ENCODE data around the gene IP6K3.

IP6K3 gene

DNA sequence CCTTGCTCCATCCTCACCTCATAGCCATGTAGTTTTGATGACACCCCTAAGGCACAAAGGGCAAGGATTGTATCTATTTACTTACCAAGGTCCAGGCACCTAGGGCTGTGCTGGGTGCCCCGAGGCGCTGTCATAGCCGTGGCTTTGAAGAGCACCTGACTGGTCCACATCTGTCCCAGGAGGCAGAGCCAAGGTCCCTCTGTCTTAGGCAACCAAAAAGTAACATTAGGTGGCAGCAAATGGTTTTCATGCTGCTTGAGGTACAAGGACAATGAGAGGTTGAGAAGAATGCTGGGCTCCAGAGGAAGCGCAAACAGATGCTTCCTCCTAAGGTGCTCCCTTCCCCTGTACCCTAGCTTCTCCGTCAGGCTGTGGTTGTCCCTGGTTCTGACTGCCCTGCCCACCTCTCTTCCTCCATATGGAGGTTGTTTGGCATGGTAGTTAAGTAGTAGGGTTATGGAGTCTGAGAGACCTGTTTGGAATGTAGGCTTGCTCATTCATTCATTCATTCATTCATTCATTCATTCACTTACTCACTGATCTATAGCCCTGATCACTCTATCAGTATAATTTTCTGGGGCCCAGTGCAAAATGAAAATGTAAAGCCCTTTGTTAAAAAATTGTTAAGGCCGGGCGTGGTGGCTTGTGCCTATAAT is 32.2 kb downstream of the IP6K3 start:
- no peak for DNase-seq (ENCODE audit: low spot score)
- Histone ChIP-seq H3K4me3 (no peak overlapping the region), H3K27ac (no peak overlapping the region)
- TF ChIP-seq, protein P1, sequence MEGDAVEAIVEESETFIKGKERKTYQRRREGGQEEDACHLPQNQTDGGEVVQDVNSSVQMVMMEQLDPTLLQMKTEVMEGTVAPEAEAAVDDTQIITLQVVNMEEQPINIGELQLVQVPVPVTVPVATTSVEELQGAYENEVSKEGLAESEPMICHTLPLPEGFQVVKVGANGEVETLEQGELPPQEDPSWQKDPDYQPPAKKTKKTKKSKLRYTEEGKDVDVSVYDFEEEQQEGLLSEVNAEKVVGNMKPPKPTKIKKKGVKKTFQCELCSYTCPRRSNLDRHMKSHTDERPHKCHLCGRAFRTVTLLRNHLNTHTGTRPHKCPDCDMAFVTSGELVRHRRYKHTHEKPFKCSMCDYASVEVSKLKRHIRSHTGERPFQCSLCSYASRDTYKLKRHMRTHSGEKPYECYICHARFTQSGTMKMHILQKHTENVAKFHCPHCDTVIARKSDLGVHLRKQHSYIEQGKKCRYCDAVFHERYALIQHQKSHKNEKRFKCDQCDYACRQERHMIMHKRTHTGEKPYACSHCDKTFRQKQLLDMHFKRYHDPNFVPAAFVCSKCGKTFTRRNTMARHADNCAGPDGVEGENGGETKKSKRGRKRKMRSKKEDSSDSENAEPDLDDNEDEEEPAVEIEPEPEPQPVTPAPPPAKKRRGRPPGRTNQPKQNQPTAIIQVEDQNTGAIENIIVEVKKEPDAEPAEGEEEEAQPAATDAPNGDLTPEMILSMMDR (IDR thresholded peaks at IDR 0.05) = no peak

DNA sequence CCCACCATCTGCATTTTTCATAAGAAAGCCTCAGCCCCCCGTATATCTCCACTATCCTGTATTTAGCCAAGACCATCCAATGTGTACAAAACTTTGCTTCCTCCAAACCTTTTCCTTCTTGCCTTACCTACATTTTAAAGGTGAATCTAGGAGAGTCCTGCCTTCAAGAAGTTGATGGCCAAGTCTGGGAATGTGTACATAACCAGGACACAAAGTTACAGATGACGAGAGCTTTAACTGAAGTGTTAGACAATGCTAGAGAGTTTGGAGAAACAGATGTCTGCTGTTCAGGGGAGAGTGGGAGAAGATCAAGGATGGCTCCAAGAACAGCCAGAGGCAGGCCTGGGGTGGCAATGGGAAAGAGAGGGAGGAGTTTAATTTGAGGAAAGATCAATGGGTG is 32.9 kb downstream of the IP6K3 start:
- no peak overlapping the region for H3K4me3 ChIP-seq
- DNase-seq (ENCODE audit: low spot score) = no peak
- H3K27ac ChIP-seq = no peak overlapping the region
- TF ChIP-seq, protein P1 (IDR thresholded peaks at IDR 0.05) = no peak

DNA sequence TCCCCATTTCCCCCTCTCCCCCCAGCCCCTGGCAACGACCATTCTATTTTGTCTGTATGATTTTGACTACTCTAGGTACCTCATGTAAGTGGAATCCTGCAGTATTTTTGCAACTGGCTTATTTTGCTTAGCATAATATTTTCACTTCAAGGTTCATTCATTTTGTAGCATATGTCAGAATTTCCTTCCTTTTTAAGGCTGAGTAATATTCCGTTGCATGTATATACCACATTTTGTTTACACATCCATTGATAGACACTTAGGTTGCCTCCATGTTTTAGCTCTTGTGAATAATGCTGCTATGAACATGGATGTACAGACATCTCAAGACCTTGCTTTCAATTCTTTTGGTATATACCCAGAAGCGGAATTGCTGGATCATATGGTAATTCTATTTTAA is 33.8 kb downstream of the IP6K3 start:
- Histone ChIP-seq H3K27ac (no peak overlapping the region), H3K4me3 (no peak overlapping the region)
- no peak for DNase-seq (ENCODE audit: low spot score)
- TF ChIP-seq, protein P1 (IDR thresholded peaks at IDR 0.05) = no peak

DNA sequence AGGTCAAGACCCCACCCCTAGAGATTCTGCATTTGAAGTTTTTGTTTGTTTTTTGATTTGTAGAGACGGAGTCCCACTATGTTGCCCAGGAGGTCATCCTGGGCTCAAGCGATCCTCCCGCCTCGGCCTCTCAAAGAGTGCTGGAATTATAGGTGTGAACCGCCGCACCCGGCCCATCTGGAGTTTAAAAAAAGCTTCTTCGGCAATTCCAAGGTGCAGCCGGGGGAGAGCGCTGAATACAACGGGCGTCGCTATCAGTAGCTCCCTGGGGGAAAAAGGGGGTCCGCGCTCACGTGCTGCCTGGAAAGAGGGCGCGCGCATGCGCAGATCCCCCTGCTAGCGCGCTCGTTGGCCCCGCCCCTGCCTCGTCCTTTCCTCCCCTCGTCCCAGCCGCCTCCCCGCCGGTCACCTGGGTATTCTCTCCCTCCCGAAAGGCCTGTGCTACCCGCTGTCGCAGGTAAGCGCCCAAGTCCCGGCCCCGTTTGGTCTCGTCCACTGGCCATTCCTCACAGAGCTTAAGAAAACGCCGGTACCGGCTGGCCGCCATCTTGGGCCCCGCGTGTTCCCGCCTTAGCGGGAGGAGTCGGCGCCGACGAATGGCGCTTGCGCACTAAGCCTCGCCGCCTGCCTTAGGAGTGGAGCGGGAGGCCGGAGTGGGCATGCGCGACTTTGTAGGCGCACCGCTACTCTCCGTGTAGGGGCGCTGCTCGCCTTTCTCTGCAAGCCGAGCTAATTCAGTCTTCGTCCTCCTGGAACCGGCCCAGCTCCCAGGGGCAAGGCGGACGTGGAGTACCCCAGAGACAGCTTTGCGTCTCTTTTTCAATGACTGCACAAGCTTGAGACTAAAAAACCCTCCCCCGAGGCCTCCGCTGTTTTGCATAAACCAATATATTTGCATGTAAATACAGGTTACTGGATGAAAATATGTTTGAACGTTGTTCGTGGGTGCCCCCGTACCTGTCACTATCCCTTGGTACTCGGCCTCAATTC is 35.3 kb downstream of the IP6K3 start, which contains the start of gene UQCC2:
Gene UQCC2, minus strand, starts transcription at position 561 of the 990 bp plus-strand sequence. Its CDS starts 14 bp downstream, at position 547.
- TF ChIP-seq, protein P1 (IDR thresholded peaks at IDR 0.05) = peak; percentile 32
- DNase-seq (ENCODE audit: low spot score) = peak; percentile 95
- peak within 1 kb of the TSS; percentile 71 for H3K4me3 ChIP-seq
- peak within 1 kb of the TSS; percentile 72 to 87 for H3K27ac ChIP-seq

DNA sequence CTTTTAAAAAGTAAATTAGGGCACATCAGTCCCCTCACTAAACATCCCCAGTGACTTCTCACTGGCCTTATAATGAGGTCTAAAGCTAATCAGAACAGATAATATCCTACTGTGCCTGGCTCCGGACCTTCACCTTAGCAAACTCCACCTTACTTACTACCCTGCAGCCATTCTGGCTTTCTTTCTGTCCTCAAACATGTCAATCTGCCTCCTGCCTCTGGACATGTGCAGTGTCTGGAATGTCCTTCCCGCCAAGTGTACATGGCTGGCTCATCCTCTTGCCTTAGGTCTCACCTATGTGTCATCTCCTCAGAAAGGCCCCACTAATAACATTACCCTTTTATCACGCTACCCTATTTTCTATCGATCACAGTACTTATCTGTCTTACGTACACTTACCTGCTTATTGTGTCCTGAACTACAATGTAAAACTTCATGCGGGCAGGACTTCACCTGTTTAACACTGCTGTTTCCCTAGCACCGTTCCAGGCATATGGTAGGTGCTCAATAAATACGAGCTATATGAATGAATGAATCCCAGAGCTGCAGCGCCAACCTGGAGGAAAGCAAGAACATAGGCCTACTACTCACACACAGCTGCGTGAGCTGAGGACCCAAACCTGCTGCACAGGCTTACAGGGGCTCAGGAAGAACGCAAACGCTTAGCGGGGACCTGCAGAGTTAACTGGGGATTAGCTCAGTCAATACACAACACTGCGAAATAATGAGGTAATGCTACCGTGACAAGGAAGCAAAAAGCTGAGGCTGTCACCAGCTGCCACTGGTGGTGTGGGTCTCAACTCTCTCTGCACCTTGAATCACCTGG is 36.2 kb downstream of the IP6K3 start:
- no peak overlapping the region for H3K27ac ChIP-seq
- H3K4me3 ChIP-seq = peak overlapping the region; percentile 71
- TF ChIP-seq, protein P1 (IDR thresholded peaks at IDR 0.05) = no peak
- no peak for DNase-seq (ENCODE audit: low spot score)

DNA sequence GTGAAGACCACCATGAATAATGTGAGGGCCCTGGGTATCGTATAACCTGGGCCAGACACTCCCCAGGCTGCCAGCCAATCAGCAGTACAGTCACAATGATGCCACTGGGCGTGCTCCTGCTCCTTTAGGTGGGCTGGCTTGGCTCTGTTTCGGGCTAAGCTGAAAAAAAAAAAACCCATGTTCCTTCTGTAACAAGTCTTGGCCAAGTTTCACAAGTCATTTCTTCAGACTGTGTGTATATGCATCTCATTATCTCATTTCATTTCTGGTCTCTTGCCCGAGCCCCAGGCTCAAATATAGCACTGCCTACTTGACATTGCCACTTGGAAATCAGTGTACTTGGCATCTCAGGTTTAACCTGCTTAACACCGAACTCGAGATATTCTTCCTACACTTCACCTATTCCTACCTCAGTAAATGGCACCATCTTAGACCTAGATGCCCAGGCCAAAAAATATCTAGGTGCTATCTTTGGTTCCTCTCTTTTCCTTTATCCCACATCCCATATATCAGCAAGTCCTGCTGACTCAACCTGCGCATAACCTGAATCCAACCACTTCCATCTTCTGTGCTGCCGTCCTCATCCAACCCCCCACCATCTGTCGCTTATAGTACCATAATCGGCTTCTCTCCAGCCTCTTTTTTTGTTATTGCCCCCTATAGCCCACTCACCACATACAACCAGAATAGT is 37.0 kb downstream of the IP6K3 start:
- no peak overlapping the region for H3K4me3 ChIP-seq
- no peak overlapping the region for H3K27ac ChIP-seq
- TF ChIP-seq, protein P1 (IDR thresholded peaks at IDR 0.05) = no peak
- no peak for DNase-seq (ENCODE audit: low spot score)

All from coronary artery (tissue), 2 donors.